Ascending aorta (tissue), 2 donors: Measurements from ENCODE around the gene RFTN1. TPM values are rescaled to one million over a fixed set of nuclear protein-coding genes. Genes with fewer than 3 reads are reported as not detected.

Source experiments
- DNase-seq, 2 donors: peaks; one replicate each; pipeline ENCODE4 v3.0.0-alpha.2; 2019; ENCODE audit warnings: low spot score in 2 of 2
- H3K27ac ChIP-seq, 2 donors: fragments of 200-600 bp; sonication (generic); one replicate each; pipeline ENCODE4 v1.5.1; 2016 to 2017; ENCODE audit warnings: mild to moderate bottlenecking in 1 of 2
- H3K27me3 ChIP-seq: fragments of 200-600 bp; sonication (generic); one replicate; pipeline ENCODE4 v1.5.1; 2017
- H3K36me3 ChIP-seq, 2 donors: fragments of 200-600 bp; sonication (generic); one replicate each; pipeline ENCODE4 v1.5.1; 2016
- H3K4me1 ChIP-seq, 2 donors: fragments of 200-600 bp; sonication (generic); one replicate each; pipeline ENCODE4 v1.5.1; 2016 to 2017; ENCODE audit warnings: mild to moderate bottlenecking in 1 of 2
- H3K4me3 ChIP-seq, 2 donors: fragments of 200-600 bp; sonication (generic); one replicate each; pipeline ENCODE4 v1.5.1; 2016 to 2017; ENCODE audit warnings: mild to moderate bottlenecking in 1 of 2
- H3K9me3 ChIP-seq, 2 donors: fragments of 200-600 bp; sonication (generic); one replicate each; pipeline ENCODE4 v1.5.1; 2016
- intact Hi-C: fragments of 100-400 bp; cut with DNase I; formaldehyde crosslinking; loops from one replicate; pipeline ENCODE4 v1.15.1; 2023
- total RNA-seq: library from RNA; depleted of rRNA; stranded (reverse); fragments of >200 nt; gene quantifications from one replicate; pipeline ENCODE4 v1.1.0, GENCODE V29; 2016
- TF ChIP-seq, protein P1 (sequence below), 3 experiments: fragments of 200-600 bp in 2 of 3; fragments of 450-650 bp in 1 of 3; sonication (generic) in 2 of 3; IDR thresholded peaks; one replicate each; pipeline ENCODE4 v1.5.1; 2016 to 2019; ENCODE audit warnings: antibody characterized with exemption in 3 of 3, mild to moderate bottlenecking in 1 of 3, moderate library complexity in 1 of 3

Gene RFTN1
- total RNA-seq, 1 donor from 2014 or later = 72.6 TPM

DNA sequence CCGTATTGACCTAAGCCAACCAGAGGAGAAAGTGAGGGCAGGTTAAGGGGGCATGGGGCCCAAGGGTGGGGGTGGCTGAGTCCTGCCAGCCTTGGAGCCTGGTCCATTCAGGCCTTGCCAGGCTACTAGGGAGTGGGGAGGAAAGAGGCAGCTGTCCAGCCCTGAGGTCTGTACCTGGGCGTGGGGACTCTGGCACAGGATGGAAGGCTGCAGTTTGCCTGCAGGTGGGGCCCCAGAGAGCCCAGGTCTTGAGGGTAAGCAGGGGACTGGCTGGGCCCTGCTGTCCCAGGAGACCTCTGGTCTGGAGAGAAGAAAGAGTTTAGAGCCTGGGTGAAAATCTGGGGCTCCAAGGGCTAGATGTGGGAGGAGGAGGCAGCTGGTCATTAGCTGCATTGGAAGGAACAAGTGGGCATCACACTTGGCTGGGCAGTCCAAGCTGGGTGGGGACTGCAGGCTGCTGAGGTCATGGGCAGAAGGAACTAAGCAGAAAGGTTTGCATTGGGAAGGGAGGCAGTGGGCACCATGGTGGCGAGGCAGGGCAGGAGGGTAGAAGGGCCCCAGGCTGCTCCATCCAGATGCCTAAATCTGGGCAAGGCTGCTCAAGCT lies 140.1 kb downstream of the RFTN1 start:
- H3K27ac ChIP-seq = peak overlapping the region; percentile 75 to 83
- no peak overlapping the region for H3K4me3 ChIP-seq
- DNase-seq = no peak
- H3K4me1 ChIP-seq = peaks cover 6 to 45% of the 10 kb centered on the region in 2 donors
- TF ChIP-seq, protein P1, sequence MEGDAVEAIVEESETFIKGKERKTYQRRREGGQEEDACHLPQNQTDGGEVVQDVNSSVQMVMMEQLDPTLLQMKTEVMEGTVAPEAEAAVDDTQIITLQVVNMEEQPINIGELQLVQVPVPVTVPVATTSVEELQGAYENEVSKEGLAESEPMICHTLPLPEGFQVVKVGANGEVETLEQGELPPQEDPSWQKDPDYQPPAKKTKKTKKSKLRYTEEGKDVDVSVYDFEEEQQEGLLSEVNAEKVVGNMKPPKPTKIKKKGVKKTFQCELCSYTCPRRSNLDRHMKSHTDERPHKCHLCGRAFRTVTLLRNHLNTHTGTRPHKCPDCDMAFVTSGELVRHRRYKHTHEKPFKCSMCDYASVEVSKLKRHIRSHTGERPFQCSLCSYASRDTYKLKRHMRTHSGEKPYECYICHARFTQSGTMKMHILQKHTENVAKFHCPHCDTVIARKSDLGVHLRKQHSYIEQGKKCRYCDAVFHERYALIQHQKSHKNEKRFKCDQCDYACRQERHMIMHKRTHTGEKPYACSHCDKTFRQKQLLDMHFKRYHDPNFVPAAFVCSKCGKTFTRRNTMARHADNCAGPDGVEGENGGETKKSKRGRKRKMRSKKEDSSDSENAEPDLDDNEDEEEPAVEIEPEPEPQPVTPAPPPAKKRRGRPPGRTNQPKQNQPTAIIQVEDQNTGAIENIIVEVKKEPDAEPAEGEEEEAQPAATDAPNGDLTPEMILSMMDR (IDR thresholded peaks at IDR 0.05) = no peak
- H3K27me3 ChIP-seq = no peaks in the 10 kb centered on the region
- intact Hi-C loops = loop anchor here (2.0 kb wide), 1 partner anchor 139 kb away; the partner anchor contains the start of gene RFTN1
- no peaks in the 10 kb centered on the region for H3K9me3 ChIP-seq
- peaks cover 10 to 40% of the 10 kb centered on the region in 2 donors for H3K36me3 ChIP-seq

DNA sequence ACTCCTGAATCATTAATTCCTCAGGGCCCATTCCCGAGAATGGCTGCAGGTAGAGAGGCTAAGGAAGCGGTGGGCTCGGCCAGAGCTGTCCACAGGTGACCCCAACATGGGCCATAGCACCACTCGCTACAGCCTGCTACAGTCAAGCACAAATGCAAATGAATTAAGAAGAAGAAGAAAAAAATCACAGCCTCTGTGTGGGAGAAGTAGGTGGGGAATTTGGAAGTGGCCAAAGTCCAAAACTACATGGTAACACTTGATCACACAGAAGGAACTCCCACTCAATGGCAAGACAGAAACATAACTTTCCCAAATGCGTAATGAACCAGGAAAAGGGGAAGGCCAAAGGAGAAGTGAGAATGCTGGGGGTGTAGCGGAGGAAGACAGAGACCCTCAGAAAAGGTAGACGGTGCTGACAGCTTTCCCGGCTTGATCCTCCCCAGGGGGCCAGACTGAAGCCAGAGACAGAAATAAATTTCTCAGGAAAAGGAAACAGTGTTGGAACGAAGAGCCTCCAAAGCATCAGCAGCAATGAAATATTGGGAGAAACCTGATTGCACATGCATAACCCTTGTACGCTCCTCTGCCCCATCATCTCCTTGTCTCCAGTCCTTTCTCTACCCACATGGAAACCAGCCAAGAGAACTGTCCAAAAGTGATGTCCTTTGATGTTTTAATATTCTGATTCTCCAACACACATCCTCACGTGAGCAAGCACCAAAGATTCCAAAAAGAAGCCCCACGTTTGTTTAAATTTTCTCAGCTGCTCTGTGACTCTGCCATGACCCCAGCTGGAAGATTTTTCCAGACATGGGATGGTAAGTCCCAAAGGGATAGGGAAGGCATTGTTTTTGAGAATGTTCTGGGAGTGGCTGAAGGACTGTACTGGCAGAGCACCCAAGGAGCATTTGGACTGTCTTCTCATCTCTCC lies 140.9 kb downstream of the RFTN1 start:
- TF ChIP-seq, protein P1 (IDR thresholded peaks at IDR 0.05) = no peak
- no peak for DNase-seq
- peaks cover 6 to 45% of the 10 kb centered on the region in 2 donors for H3K4me1 ChIP-seq

DNA sequence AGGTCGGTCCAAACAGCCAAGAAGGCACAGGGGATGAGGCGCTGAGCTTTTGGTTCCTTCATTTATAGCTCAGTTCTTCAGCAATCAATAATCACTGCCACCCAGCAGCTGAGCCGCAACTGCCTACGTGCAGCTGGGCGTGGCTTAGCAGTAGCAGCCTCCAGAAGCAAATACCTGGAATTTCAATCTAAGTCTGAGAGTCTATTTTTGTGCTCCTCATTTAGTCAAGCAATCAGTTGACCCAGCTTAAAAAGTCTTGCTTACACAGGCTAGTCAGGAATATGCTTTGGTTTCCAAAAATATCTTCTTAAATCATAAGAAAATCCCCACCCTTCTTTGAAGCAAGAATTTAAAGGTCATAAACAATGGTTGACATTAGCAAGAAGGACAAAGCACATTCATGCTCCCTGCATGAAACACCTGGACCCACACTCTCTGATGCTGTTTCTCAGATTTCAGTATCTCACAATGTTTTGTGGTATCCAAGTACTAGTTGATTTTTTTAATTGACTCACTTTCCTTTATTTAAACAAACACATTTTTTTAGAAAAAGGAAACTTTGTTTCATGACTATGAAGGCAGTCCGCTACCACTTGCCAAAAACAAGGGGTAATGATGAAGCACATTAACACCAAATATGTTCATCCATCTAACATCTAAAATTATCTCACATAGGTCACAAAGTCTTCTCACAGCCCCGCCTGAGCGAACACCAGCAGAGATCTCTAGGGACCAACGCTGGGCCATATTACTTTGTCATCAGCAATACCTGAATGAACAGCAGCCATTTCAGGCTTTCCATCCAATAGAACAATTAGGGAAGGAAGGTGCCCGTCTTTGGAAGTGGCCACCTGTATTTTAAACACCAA lies 142.4 kb downstream of the RFTN1 start:
- DNase-seq = peak in 1 of 2 donors; percentile 76
- Histone ChIP-seq H3K9me3 (no peaks in the 10 kb centered on the region), H3K27ac (peak overlapping the region; percentile 75 to 83), H3K27me3 (no peaks in the 10 kb centered on the region), H3K36me3 (peaks cover 12 to 40% of the 10 kb centered on the region in 2 donors), H3K4me1 (peaks cover 6 to 45% of the 10 kb centered on the region in 2 donors), H3K4me3 (peak overlapping the region in 1 of 2 donors; percentile 2)
- TF ChIP-seq, protein P1 (IDR thresholded peaks at IDR 0.05) = no peak
- intact Hi-C loops = loop anchor here (1.0 kb wide), 1 partner anchor 32 kb away; no protein-coding TSS in a partner anchor

More for the DNA sequence above, 140.9 kb downstream of the RFTN1 start:
- Histone ChIP-seq H3K9me3 (no peaks in the 10 kb centered on the region), H3K27ac (peak overlapping the region; percentile 75 to 83), H3K4me3 (no peak overlapping the region), H3K27me3 (no peaks in the 10 kb centered on the region), H3K36me3 (peaks cover 15 to 41% of the 10 kb centered on the region in 2 donors)
- intact Hi-C loops = loop anchor here (2.0 kb wide), 1 partner anchor 140 kb away; the partner anchor contains the start of gene RFTN1

DNA sequence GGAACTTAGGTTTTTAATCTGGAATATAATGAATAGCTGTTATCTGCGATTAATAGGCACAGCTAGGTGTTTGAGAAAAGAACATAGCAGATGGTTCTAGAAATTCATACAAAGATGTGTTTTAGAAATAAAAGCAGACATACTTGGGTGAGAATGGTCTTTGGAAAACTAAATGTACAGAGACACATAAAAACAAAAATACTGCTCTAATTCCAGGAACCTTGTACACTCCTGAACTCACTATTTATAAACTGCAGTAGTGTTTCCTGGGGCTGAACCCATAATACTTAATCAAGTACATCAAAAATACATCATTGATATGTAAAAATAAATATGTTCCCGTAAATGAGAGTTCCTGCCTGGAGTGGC lies 143.0 kb downstream of the RFTN1 start:
- intact Hi-C loops = loop anchor here (1.0 kb wide), 1 partner anchor 31 kb away; no protein-coding TSS in a partner anchor
- no peaks in the 10 kb centered on the region for H3K9me3 ChIP-seq

More for the DNA sequence above, 143.0 kb downstream of the RFTN1 start:
- DNase-seq = no peak
- Histone ChIP-seq H3K36me3 (peaks cover 12 to 40% of the 10 kb centered on the region in 2 donors), H3K4me1 (peaks cover 6 to 45% of the 10 kb centered on the region in 2 donors), H3K27ac (peak overlapping the region; percentile 75 to 83), H3K27me3 (no peaks in the 10 kb centered on the region), H3K4me3 (peak overlapping the region in 1 of 2 donors; percentile 2)
- TF ChIP-seq, protein P1 (IDR thresholded peaks at IDR 0.05) = no peak
